H1 (cell line): ENCODE results near the gene ZYX. TPM values are rescaled to one million over a fixed set of nuclear protein-coding genes. Genes with fewer than 3 reads are reported as not detected.

Source experiments
- FOSL1 ChIP-seq: IDR thresholded peaks from 2 replicates; pipeline ENCODE4 v1.6.1; 2011; ENCODE audit warnings: mild to moderate bottlenecking, low read depth, low read length, moderate library complexity; ENCODE audit not compliant: insufficient read depth
- KDM5A ChIP-seq: fragments of 200-600 bp; IDR thresholded peaks from 2 replicates; pipeline ENCODE4 v1.7.1; 2012; ENCODE audit warnings: mild to moderate bottlenecking, low read length, inconsistent platforms, mixed read lengths
- PHF8 ChIP-seq: fragments of 200-600 bp; sonication (generic); conservative IDR thresholded peaks from 2 replicates; pipeline ENCODE4 v1.7.1; 2012; ENCODE audit warnings: low read depth, mild to moderate bottlenecking, inconsistent platforms, low read length, moderate library complexity
- RBBP5 ChIP-seq: IDR thresholded peaks from 2 replicates; pipeline ENCODE4 v1.7.1; 2012; ENCODE audit warnings: low read depth, mild to moderate bottlenecking, inconsistent platforms, low read length, moderate library complexity, borderline replicate concordance
- TAF7 ChIP-seq: optimal IDR thresholded peaks from 2 replicates; pipeline ENCODE3; 2011; ENCODE audit warnings: low read depth, mild to moderate bottlenecking, inconsistent platforms, low read length, moderate library complexity, borderline replicate concordance
- polyA plus RNA-seq, 7 experiments: library from polyadenylated mRNA; depleted of rRNA in 3 of 7; stranded (reverse) in 5 of 7; unstranded in 2 of 7; fragments of >200 nt in 5 of 7; fragments of 200-250 nt in 2 of 7; gene quantifications; 1 replicate in 5 of 7; 2 replicates in 1 of 7; 4 replicates in 1 of 7; pipeline versions ENCODE4 v1.2.1 to v1.2.3, GENCODE V29; 2011 to 2013; ENCODE audit warnings: missing spikeins in 2 of 7, mixed read lengths in 2 of 7
- total RNA-seq: library from RNA; stranded (reverse); fragmentation: NEBNext Ultra II Directional; extraction: Animal tissue kit (Norgen Biotek cat#: 25700); gene quantifications from 2 replicates; pipeline ENCODE4 v1.2.1, GENCODE V29; 2021

Gene ZYX
- total and polyA plus RNA-seq, 2 of the 8 experiments (the other 6 are each of a cell fraction or from before 2014, with no cell fraction given): 40.6 to 159 TPM

- TF ChIP-seq FOSL1: no peak
- TF ChIP-seq RBBP5: no peak
- no peak for TF ChIP-seq KDM5A
- TF ChIP-seq PHF8: no peak
- TF ChIP-seq TAF7: no peak
These were observed 12.3 kb downstream of the ZYX start (continued) for GRCh38 chr7:143393267-143394041.
